Mononuclear cell (primary cell): Measurements from ENCODE around the gene EPHB2. TPM values are rescaled to one million over a fixed set of nuclear protein-coding genes. Genes with fewer than 3 reads are reported as not detected.

Experiments
- H3K27me3 ChIP-seq: 2 replicates; pipeline ENCODE4 v1.6.0; 2011; ENCODE audit warnings: low read length, control low read depth; ENCODE audit not compliant: insufficient read depth
- H3K4me1 ChIP-seq: 2 replicates; pipeline ENCODE4 v1.5.1; 2011; ENCODE audit warnings: mild to moderate bottlenecking, low read length, control low read depth; ENCODE audit not compliant: insufficient read depth
- H3K4me3 ChIP-seq: 2 replicates; pipeline ENCODE4 v1.5.1; 2011; ENCODE audit warnings: mild to moderate bottlenecking, low read length, moderate library complexity
- H3K9me3 ChIP-seq: 2 replicates; pipeline ENCODE4 v1.5.1; 2011; ENCODE audit warnings: low read depth, mild to moderate bottlenecking, control low read depth, low read length
- total RNA-seq: library from RNA; depleted of rRNA; stranded (reverse); fragments of >200 nt; gene quantifications from one replicate; pipeline ENCODE4 v1.2.3, GENCODE V29; 2012

The EPHB2 gene
- total RNA-seq, 1 donor: 1.0 TPM

DNA sequence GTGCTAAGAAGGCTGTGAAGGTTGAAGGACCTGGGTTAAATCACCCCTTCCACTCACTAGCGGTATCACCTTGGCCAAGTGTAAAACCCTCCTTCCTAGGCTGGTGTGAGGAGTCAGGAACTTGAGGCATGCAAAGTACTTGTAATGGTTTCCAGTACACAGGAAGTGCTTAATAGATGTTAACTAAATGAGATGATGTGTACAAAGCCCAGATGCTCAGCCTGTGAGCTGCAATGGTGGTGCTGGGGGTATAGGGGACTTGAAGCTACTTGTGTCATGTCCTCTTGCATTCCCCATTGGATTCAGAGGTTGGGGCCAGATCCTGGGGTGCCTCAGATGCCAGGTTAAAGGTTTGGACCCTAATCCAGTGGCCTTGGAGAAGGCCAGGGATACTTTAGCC lies 75.5 kb downstream of the EPHB2 start:
- H3K4me1 ChIP-seq: no peaks in the 10 kb centered on the region
- H3K4me3 ChIP-seq: no peak overlapping the region
- H3K9me3 ChIP-seq: no peaks in the 10 kb centered on the region
- H3K27me3 ChIP-seq: no peaks in the 10 kb centered on the region

DNA sequence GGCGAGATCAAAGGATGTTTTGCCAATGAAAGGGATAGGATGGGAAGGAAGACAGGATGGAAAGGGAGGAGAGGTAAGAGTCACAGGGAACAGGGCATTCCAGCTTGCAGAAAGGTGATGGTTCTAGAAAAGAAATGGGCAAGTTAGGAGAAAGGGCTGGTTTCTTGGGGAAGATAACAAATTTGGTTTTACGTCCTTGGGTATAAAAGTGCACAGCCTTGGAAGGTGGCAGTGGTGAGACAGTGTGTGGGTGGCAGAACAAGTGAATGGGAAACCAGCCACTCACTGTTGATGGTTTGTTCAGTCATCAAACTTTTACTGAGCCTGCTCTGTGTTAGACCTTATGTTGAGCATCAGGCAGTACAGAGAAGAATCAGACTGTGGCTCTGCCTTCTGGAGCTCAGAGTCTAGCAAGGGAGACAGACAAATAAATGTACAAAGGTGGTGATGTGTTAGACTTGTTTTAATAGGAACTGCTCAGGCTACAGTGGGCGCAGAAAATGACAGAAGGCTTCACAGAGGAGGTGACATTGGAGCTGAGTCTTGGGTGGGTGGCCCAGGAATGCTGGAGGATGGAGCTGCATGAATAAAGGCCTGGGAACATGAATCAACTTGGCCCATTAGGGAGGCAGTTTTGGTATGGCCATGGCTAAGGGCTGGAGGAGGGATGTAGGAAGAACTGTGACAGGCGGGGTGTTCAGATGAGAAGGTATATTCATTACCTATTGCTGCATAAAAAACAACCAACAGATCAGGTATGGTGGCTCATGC lies 76.3 kb downstream of the EPHB2 start:
- H3K27me3 ChIP-seq: no peaks in the 10 kb centered on the region
- H3K9me3 ChIP-seq: no peaks in the 10 kb centered on the region
- H3K4me3 ChIP-seq: no peak overlapping the region
- no peaks in the 10 kb centered on the region for H3K4me1 ChIP-seq

DNA sequence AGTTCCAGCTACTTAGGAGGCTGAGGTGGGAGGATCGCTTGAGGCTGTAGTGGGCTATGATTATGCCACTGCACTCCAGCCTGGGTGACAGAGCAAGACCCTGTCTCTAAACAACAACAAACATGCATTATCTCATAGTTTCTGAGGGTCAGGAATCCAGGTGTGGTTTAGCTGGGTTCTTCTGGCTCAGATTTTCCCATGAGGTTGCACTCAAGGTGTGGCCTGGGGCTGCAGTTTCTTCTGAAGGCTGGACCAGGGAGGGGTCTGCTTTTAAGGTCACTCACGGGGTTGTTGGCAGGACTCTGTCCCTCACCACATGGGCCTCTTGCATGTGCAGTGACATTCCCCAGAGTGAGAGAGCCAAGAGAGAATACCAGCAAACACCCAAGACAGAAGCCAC lies 77.0 kb downstream of the EPHB2 start:
- no peak overlapping the region for H3K4me3 ChIP-seq
- H3K4me1 ChIP-seq: no peaks in the 10 kb centered on the region
- no peaks in the 10 kb centered on the region for H3K27me3 ChIP-seq
- H3K9me3 ChIP-seq: no peaks in the 10 kb centered on the region

DNA sequence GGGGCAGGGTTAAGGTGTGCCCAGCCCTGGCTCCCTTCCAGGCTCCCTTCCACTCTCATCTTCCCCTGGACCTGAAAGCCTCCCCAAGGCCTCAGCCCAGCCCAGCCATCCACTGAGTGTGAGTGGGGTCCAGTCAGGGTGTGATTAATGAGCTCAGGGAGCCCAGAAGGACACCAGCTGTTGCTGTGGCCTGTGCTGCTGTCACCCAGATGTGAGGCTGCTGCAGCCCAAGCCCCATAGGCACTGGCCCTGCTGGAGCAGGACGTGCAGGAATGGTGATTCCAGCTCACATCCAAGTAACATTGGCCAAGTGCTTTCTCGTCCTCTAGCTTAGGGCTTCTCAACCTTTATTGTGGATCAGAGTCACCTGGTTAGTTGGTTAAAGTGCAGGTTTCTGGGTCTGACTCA lies 77.6 kb downstream of the EPHB2 start:
- H3K9me3 ChIP-seq: no peaks in the 10 kb centered on the region
- H3K4me1 ChIP-seq: no peaks in the 10 kb centered on the region
- H3K4me3 ChIP-seq: no peak overlapping the region
- no peaks in the 10 kb centered on the region for H3K27me3 ChIP-seq

DNA sequence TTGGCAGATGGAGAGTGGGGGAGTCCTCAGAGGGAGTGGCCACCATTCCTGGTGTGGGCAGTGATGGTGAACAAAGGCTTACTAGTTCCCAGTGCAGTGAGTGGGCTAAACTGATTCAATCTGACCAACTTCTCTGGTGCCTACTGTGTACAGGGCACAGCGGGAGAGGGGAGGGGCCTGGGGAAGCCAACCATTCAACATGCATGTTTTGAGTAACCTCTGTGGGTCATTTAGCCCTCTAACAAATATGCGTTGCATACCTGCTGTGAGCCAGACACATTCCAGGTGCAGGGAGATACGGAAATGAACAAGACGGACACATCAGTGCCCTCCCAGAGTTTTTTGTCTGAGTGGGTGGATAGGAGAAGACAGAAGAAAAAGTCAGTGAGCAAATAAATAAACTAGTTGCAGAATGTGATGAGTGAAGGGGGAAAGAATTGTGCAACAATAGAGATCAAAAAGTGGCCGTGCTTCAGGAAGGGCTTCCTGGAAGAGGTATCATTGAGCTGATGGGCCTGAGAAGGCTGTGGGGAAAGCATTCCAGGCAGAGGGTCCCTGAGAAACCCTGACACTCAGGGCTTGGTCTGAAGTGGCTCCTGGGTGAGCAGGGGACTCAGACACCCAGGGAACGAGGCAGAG lies 78.8 kb downstream of the EPHB2 start:
- Histone ChIP-seq H3K4me3 (no peak overlapping the region), H3K9me3 (no peaks in the 10 kb centered on the region)

DNA sequence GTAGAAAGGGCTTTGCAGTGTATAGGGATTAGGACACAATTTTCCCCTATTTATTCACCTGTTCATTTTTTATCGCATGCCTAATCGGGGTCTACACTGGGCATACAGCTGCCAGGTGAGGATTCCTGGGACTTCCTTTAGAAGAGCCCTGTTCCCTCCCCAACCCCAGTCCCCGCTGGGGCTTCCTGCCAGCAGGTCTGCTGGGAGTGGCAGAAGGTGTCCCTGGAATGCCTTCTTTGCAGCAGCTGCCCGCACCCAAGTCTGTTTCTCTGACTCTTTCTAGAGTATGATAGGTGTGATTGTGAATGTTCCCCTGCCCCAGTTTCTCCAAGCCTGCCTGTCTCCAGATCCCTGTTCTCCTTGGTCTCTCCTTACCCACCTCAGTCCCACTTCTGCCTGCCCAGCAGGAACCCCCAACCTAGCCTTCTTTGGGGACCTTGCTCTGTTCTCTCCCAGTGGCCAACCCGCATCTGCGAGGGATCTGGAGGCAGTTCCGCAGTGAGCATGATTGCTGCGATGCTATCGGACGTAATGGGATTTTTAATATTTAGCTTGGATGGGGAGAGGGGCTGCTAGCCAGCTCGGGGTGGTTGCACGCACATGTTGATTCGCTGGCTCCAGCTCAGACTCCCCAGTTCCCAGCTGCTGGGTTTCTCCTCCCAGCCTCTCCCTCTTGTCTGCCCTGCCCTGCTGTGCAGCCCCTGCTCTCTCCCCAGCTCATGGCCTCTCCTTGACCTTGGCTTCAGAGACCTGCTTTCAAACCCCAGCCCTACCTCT lies 79.8 kb downstream of the EPHB2 start:
- Histone ChIP-seq H3K4me3 (no peak overlapping the region), H3K27me3 (no peaks in the 10 kb centered on the region), H3K9me3 (no peaks in the 10 kb centered on the region), H3K4me1 (no peaks in the 10 kb centered on the region)

More for the DNA sequence above, 78.8 kb downstream of the EPHB2 start:
- Histone ChIP-seq H3K4me1 (no peaks in the 10 kb centered on the region), H3K27me3 (no peaks in the 10 kb centered on the region)

DNA sequence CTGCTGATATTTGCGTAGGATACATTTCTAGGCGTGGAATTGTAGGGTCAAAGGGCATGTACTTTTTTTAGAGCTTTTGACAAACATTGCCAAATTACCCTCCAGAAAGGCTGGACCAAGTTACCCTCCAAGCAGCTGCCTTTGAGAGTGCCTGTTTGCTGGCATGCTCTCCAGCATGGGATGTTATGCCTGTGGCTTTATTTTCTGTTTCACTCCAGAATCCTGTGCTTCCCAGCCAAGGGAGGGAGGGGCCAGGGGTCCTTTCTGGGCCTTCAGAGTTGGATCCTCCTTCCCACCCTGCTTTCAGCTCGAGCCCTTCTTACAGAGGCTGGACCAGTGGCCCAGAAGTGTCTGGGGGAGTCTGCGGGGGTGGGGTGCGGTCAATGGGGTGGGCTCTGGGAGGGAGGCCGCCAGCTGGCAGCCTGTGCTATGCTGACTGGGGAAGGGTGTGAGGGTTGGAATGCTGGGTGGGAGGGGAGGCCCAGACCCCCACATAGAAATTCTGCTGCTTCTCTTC lies 81.2 kb downstream of the EPHB2 start:
- no peaks in the 10 kb centered on the region for H3K27me3 ChIP-seq
- H3K9me3 ChIP-seq: no peaks in the 10 kb centered on the region
- H3K4me3 ChIP-seq: no peak overlapping the region
- H3K4me1 ChIP-seq: no peaks in the 10 kb centered on the region

DNA sequence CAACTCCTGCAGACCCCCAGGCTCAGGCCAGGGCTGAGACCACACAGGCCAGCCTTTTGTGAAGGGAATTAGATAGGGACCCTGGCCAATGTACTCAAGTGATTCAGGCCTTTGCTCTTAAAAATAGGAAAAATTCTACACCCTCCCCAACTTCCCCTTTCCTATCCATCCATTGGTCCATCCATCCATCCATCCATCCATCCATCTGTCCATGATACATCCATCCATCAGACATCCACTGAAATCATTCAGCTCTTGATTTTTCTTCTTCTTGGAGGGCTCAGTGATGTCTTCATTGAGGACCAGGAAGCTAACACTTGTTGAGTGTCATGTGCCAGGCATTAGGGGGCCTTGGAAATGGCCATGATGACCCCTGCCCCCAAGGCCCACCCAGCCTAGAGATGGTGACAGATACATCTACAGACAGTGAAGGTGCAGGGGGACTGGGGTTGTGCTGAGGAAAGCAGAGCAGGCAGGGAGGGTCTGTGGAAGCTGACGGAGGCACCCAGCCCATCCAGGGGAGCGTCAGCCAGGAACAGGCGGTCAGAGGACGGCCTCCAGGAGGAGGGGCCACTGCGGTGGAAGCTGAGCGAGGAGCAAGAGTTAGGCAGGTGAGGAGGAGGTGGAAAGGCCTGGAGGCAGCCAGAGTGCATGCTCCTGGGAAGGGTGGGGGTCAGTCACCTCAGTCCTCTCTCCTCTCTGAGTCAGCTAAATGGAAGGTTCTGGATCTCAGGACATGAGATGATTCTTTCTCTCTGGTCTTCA lies 81.9 kb downstream of the EPHB2 start:
- H3K4me1 ChIP-seq: no peaks in the 10 kb centered on the region
- no peaks in the 10 kb centered on the region for H3K9me3 ChIP-seq
- H3K27me3 ChIP-seq: no peaks in the 10 kb centered on the region
- no peak overlapping the region for H3K4me3 ChIP-seq

DNA sequence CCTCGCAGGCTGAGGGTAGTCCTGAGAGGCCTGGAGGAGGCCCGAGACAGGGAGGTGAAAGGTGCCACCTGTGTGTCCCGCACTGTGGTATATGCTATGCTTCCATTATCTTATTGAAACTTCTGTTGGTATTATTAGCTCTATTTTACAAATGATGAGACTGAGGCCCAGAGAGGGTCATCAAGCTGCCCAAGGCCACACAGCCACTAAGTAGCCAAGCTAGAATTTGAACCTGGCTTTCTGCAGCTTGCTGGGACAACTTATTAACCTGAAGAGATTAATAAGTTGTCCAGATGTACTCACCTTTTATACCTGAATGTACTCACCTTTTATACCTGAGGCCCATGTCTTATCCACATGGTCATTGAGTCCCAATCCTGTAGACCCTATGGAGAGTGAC lies 83.0 kb downstream of the EPHB2 start:
- Histone ChIP-seq H3K9me3 (no peaks in the 10 kb centered on the region), H3K4me1 (no peaks in the 10 kb centered on the region), H3K4me3 (no peak overlapping the region), H3K27me3 (no peaks in the 10 kb centered on the region)

DNA sequence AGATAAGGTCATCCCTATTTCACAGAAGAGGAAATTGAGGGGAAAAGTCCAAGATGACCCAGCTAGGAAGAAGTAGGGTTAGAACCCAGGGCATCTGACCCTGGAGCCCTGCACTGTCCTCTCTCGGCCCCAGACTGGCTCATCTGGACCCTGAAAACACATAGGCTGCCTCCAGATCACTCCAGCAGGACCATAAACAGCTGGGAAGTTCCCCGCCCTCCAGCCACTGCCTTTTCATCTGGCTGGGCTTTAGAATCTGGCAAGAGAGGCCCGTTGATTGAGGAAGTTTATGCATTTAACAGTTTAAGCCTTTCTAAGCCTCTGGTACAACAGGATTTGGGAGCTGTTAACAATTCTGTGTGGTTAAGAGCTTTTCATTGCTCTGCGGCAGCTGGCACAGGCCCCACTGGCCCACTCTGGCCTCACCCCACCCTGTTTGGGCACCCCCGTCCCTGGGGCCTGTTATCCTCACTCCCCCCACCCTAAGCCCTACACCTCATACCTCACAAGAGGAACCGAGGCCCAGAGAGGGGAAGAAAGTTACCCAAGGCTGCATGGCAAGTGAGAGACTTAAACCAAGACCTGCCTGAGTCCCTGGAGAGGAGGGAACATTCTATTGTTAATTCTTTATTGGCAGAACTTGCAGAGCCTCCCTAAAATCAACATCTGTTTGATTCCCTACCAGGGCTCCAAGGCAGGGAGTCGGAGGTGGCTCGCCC lies 84.2 kb downstream of the EPHB2 start:
- Histone ChIP-seq H3K9me3 (no peaks in the 10 kb centered on the region), H3K4me3 (no peak overlapping the region), H3K4me1 (no peaks in the 10 kb centered on the region), H3K27me3 (no peaks in the 10 kb centered on the region)

DNA sequence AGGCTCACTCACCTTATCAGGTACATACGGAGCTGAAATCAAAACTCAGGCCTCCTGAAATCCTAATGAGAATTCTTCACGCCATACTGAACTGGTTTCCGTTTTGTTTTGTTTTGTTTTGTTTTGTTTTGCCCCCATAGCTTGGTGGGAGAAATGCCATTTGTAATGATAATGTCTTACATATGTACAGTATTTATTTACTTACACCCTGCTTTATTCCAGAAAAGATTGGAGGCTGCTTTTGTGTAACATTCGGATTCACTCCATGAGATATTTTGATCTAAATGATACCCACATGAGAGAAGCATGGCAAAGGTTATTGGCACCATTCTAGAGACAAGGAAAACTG lies 84.7 kb downstream of the EPHB2 start:
- H3K4me3 ChIP-seq: no peak overlapping the region
- H3K4me1 ChIP-seq: no peaks in the 10 kb centered on the region
- H3K27me3 ChIP-seq: no peaks in the 10 kb centered on the region
- no peaks in the 10 kb centered on the region for H3K9me3 ChIP-seq

DNA sequence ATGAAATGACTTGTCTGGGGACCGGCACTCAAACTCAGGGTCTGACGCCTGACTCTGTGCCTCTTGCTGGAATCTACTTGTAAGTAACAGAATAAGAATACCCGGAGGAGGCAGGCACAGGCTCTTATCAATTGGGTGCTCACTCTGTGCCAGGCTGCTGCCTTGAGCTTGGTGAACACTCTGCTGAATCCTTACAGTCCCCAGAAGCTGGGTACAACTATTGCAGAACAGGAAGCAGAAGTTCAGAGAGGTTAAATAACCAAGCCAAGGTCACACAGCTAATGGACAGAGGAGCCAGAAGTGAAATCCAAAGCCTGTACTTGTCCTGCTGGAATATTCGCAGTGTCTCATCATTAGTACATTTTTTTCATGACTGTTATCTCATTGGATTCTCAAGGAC lies 86.0 kb downstream of the EPHB2 start:
- Histone ChIP-seq H3K4me3 (no peak overlapping the region), H3K27me3 (no peaks in the 10 kb centered on the region), H3K4me1 (no peaks in the 10 kb centered on the region), H3K9me3 (no peaks in the 10 kb centered on the region)

DNA sequence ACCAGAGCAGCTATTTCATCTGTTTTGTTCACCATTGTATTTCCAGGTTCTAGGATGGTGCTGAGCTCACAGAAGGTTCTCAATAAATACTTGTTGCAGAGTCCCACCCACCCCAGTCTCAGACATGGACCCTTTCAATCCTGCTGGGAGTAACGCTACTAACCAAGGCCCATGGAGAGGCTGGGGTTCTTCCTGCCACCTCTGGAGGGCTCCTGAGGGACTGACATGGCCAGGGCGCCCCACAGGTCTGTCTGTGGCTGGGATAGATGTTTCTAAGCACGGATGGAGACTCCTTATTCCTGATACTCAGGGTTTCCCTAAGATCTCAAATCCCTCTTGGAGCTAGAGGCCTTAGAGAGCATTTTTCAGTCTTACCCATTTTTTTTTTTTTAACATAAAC lies 87.4 kb downstream of the EPHB2 start:
- Histone ChIP-seq H3K9me3 (no peaks in the 10 kb centered on the region), H3K4me1 (no peaks in the 10 kb centered on the region), H3K4me3 (no peak overlapping the region), H3K27me3 (no peaks in the 10 kb centered on the region)

DNA sequence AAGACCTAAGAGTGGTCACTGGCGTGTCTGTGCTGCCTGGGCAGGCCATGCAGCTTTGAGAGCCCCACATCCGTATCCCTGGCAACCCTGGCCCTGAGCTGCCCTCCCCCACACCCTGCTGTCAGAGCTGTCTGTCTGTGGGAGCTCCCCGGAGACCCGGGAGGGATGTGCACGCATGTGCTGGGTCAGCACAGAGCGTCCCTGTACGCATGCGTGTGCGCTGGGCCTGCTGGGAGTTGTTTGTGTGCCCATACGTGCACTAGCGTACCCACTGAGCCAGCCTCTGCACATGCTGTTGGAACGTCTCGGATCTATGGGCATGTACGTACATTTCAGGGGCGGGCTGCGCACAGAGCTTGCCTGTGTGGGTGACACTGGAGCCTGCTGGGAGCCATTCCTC lies 89.3 kb downstream of the EPHB2 start:
- no peaks in the 10 kb centered on the region for H3K9me3 ChIP-seq
- H3K4me3 ChIP-seq: no peak overlapping the region
- no peaks in the 10 kb centered on the region for H3K4me1 ChIP-seq
- H3K27me3 ChIP-seq: no peaks in the 10 kb centered on the region
